ENCODE data around the gene CADPS. TPM values are rescaled to one million over a fixed set of nuclear protein-coding genes. Genes with fewer than 3 reads are reported as not detected.

Gene CADPS
- total and polyA plus RNA-seq, 9 of the 15 experiments (the other 6 are each of a cell fraction or from before 2014, with no cell fraction given), result not detected

GRCh38 chr3:62809369-62809768 lies 65.8 kb downstream of the CADPS start:
- no peaks in the 10 kb centered on the region for H3K9me1 ChIP-seq (ENCODE audit: control insufficient read depth, insufficient read depth, low read length)
- H3K9ac ChIP-seq (ENCODE audit: insufficient read depth in 1 of 2, low read depth in 2 of 2, low read length in 2 of 2), result no peak overlapping the region
- no peaks in the 10 kb centered on the region for H3K79me2 ChIP-seq (ENCODE audit: control insufficient read depth, insufficient read depth, low read length)
- no peak overlapping the region for H3K27ac ChIP-seq (ENCODE audit: extremely low read depth, low read depth, low read length)
- CTCF ChIA-PET (ENCODE audit: low intra/inter-chr PET ratio), result no interaction called here
- H3K4me1 ChIP-seq (replicated peaks in 1 of 2; ENCODE audit: control insufficient read depth in 2 of 2, insufficient read depth in 2 of 2, low read length in 2 of 2), result no peaks in the 10 kb centered on the region
- H2AFZ ChIP-seq (ENCODE audit: low read depth, low read length), result no peak overlapping the region
- DNase-seq (ENCODE audit: extremely low read depth in 1 of 4, low spot score in 3 of 4) (no peak), ATAC-seq (no peak), FAIRE-seq (no peak)
- intact Hi-C loops (cut with micrococcal nuclease) (no loop called here), in situ Hi-C loops (cut with MboI) (no loop called here)
- no peaks in the 10 kb centered on the region for H3K27me3 ChIP-seq (ENCODE audit: control insufficient read depth in 2 of 2, insufficient read depth in 2 of 2, low read length in 2 of 2)
- WGBS (ENCODE audit: insufficient coverage, low coverage, missing lambda C conversion rate), result 0% methylated on average over 1 of the region's 1 CpG
- H3K4me3 ChIP-seq, result no peak overlapping the region
- H3K4me2 ChIP-seq (ENCODE audit: insufficient read depth, low read length), result no peak overlapping the region
- H4K20me1 ChIP-seq (replicated peaks; ENCODE audit: control insufficient read depth, insufficient read depth, low read length), result no peaks in the 10 kb centered on the region
- H3K9me3 ChIP-seq (replicated peaks; ENCODE audit: control insufficient read depth, insufficient read depth, low read depth, low read length), result no peaks in the 10 kb centered on the region
- POLR2A ChIA-PET, result interaction anchor here (0.6 kb wide), 1 partner anchor 337 kb away, joined by 3 read pairs; no protein-coding TSS in a partner anchor
- no peaks in the 10 kb centered on the region for H3K36me3 ChIP-seq (ENCODE audit: control insufficient read depth, insufficient read depth, low read length)
- BruUV-seq (replicated peaks), result no TSS peak
- no peak for TF ChIP-seq SRF (CRISPR knock-in tag; IDR thresholded peaks at IDR 0.05)
- TF ChIP-seq THAP7 (CRISPR knock-in tag; IDR thresholded peaks at IDR 0.05), result no peak
- no peak for TF ChIP-seq FOXK1 (CRISPR knock-in tag; IDR thresholded peaks at IDR 0.05; ENCODE audit: borderline replicate concordance)
- TF ChIP-seq REST (IDR thresholded peaks at IDR 0.05; ENCODE audit: borderline replicate concordance), result no peak
- TF ChIP-seq REST (CRISPR knock-in tag; IDR thresholded peaks at IDR 0.05; ENCODE audit: low read depth), result no peak
- no peak for TF ChIP-seq HES1 (IDR thresholded peaks at IDR 0.05; ENCODE audit: low read depth)
- TF ChIP-seq ZNF274 (IDR thresholded peaks at IDR 0.05; ENCODE audit: borderline replicate concordance, low read depth, low read length), result no peak
- no peak for TF ChIP-seq WHSC1 (IDR thresholded peaks at IDR 0.05; ENCODE audit: low read length)
- no peak for TF ChIP-seq GMEB1 (CRISPR knock-in tag; IDR thresholded peaks at IDR 0.05)
- no peak for TF ChIP-seq TEAD4 (IDR thresholded peaks at IDR 0.05; ENCODE audit: low read length)
- no peak for TF ChIP-seq TEAD4 (CRISPR knock-in tag; IDR thresholded peaks at IDR 0.05; ENCODE audit: borderline replicate concordance)
- no peak for TF ChIP-seq ZNF511 (CRISPR knock-in tag; IDR thresholded peaks at IDR 0.05)

Measured in K562 (cell line).